Right ventricle myocardium superior (tissue), 1 donor: ENCODE measurements around the gene SLC12A3. TPM values are rescaled to one million over a fixed set of nuclear protein-coding genes. Genes with fewer than 3 reads are reported as not detected.
"Not testable (repeated sequence)": the region's sequence is repeated elsewhere in the genome, so short reads cannot be mapped to it uniquely, and the experiment has no call there.

Experiments used
- ATAC-seq: fragments of 200-7000 bp; cut with Tn5 transposase; one replicate; pipeline ENCODE4 v1.9.1; 2020; ENCODE audit warnings: mild to moderate bottlenecking; ENCODE audit not compliant: poor library complexity
- DNase-seq: peaks from one replicate; pipeline ENCODE4 v3.0.0-alpha.2; 2020
- intact Hi-C: fragments of 100-400 bp; cut with DNase I; formaldehyde crosslinking; loops from one replicate; pipeline ENCODE4 v1.11.2; 2022
- total RNA-seq: library from RNA; stranded (reverse); fragmentation: NEBNext Ultra II Directional; extraction: Animal tissue kit (Norgen Biotek cat#: 25700); gene quantifications from one replicate; pipeline ENCODE4 v1.2.1, GENCODE V29; 2021
- donor health status: DM: no; HTN: yes; CAD: no; lungs with severe emphysema.

The SLC12A3 gene
- total RNA-seq, 1 donor from 2014 or later, result not detected

GRCh38 chr16:56862776-56863175, 2.2 kb upstream of the SLC12A3 start:
- ATAC-seq (no peak), DNase-seq (no peak)
- intact Hi-C loops, result no loop called here

GRCh38 chr16:56865394-56866062, 521 bp downstream of the SLC12A3 start:
- no peak for DNase-seq
- no peak for ATAC-seq
- intact Hi-C loops, result loop anchor here (5.0 kb wide), 3 partner anchors 67 to 182 kb away; partner anchors contain the start of gene HERPUD1

GRCh38 chr16:56866955-56867830, 2.2 kb downstream of the SLC12A3 start:
- peak; percentile 58 for ATAC-seq
- DNase-seq, result no peak
- intact Hi-C loops, result loop anchor here (5.0 kb wide), 3 partner anchors 65 to 180 kb away; partner anchors contain the start of gene HERPUD1

- ATAC-seq (no peak), DNase-seq (no peak)
- intact Hi-C loops, result loop anchor here (5.0 kb wide), 3 partner anchors 64 to 179 kb away; partner anchors contain the start of gene HERPUD1
Measured at GRCh38 chr16:56868175-56868574, 3.2 kb downstream of the SLC12A3 start.

- not testable (repeated sequence) for DNase-seq, ATAC-seq
- intact Hi-C loops, result loop anchor here (5.0 kb wide), 3 partner anchors 64 to 179 kb away; partner anchors contain the start of gene HERPUD1
Measured at GRCh38 chr16:56868766-56869165, 3.8 kb downstream of the SLC12A3 start.

GRCh38 chr16:56869513-56870275, 4.7 kb downstream of the SLC12A3 start:
- DNase-seq (no peak), ATAC-seq (no peak)
- intact Hi-C loops, result loop anchor here (5.0 kb wide), 3 partner anchors 63 to 178 kb away; partner anchors contain the start of gene HERPUD1

GRCh38 chr16:56870276-56870888, 5.4 kb downstream of the SLC12A3 start:
- no peak for DNase-seq
- intact Hi-C loops, result no loop called here
- no peak for ATAC-seq

GRCh38 chr16:56871172-56871593, 6.2 kb downstream of the SLC12A3 start:
- DNase-seq, result no peak
- ATAC-seq, result no peak
- intact Hi-C loops, result no loop called here

GRCh38 chr16:56872863-56873391, 7.9 kb downstream of the SLC12A3 start:
- ATAC-seq (peak; percentile 41), DNase-seq (no peak)
- intact Hi-C loops, result no loop called here

- ATAC-seq (no peak), DNase-seq (no peak)
- intact Hi-C loops, result no loop called here
Measured at GRCh38 chr16:56874800-56875199, 9.8 kb downstream of the SLC12A3 start.

- DNase-seq (no peak), ATAC-seq (no peak)
- intact Hi-C loops, result no loop called here
Measured at GRCh38 chr16:56876048-56876447, 11.0 kb downstream of the SLC12A3 start.

- DNase-seq, result no peak
- intact Hi-C loops, result no loop called here
- no peak for ATAC-seq
Measured at GRCh38 chr16:56877486-56878182, 12.6 kb downstream of the SLC12A3 start.

- no peak for DNase-seq
- no peak for ATAC-seq
- intact Hi-C loops, result no loop called here
Measured at GRCh38 chr16:56878282-56878854, 13.4 kb downstream of the SLC12A3 start.

GRCh38 chr16:56879276-56879675, 14.3 kb downstream of the SLC12A3 start:
- no peak for DNase-seq
- no peak for ATAC-seq
- intact Hi-C loops, result no loop called here

- intact Hi-C loops, result no loop called here
- ATAC-seq (no peak), DNase-seq (no peak)
Measured at GRCh38 chr16:56880176-56880575, 15.2 kb downstream of the SLC12A3 start.

GRCh38 chr16:56880685-56881084, 15.7 kb downstream of the SLC12A3 start:
- intact Hi-C loops, result no loop called here
- ATAC-seq (no peak), DNase-seq (no peak)

- no peak for DNase-seq
- intact Hi-C loops, result no loop called here
- no peak for ATAC-seq
Measured at GRCh38 chr16:56882077-56882800, 17.2 kb downstream of the SLC12A3 start.
